Ovary (tissue), 9 donors: ENCODE data around the gene LRIG1. TPM values are rescaled to one million over a fixed set of nuclear protein-coding genes. Genes with fewer than 3 reads are reported as not detected.

Source experiments
- DNase-seq, 5 donors: peaks; one replicate each; pipeline ENCODE4 v3.0.0-alpha.2; 2019 to 2020
- H3K27ac ChIP-seq, 2 donors: fragments of 200-600 bp; one replicate each; pipeline versions ENCODE4 v1.5.1 to v1.8.0; 2019 to 2022
- H3K27me3 ChIP-seq: fragments of 200-600 bp; one replicate; pipeline ENCODE4 v1.8.0; 2022
- H3K36me3 ChIP-seq: fragments of 200-600 bp; sonication (generic); one replicate; pipeline ENCODE4 v1.5.1; 2019
- H3K4me1 ChIP-seq: one replicate; pipeline ENCODE4 v1.8.1; 2013; ENCODE audit warnings: mild to moderate bottlenecking, moderate library complexity; ENCODE audit not compliant: insufficient read depth
- H3K4me3 ChIP-seq: fragments of 200-600 bp; sonication (generic); one replicate; pipeline ENCODE4 v1.5.1; 2017
- H3K9me3 ChIP-seq, 2 donors: fragments of 200-600 bp in 1 of 2; sonication (generic) in 1 of 2; one replicate each; pipeline versions ENCODE4 v1.5.1 to v1.8.1; 2013 to 2019; ENCODE audit warnings: mild to moderate bottlenecking in 1 of 2, moderate library complexity in 1 of 2
- EP300 ChIP-seq: sonication (generic); formaldehyde crosslinking; IDR thresholded peaks from one replicate; pipeline ENCODE4 v1.6.1; 2017; ENCODE audit warnings: antibody characterized with exemption
- POLR2A ChIP-seq: fragments of 450-650 bp; IDR thresholded peaks from one replicate; pipeline ENCODE4 v1.6.1; 2017; ENCODE audit warnings: antibody characterized with exemption, mild to moderate bottlenecking, moderate library complexity
- WGBS, 3 donors: extraction: QIAGEN DNeasy Blood & Tissue Kit in 1 of 3; methylation state at CpG; one replicate each; pipeline versions ENCODE4 v1.1.5 to v1.1.7; 2013 to 2017; 5-methylcytosine and 5-hydroxymethylcytosine counted together
- intact Hi-C, 4 donors: fragments of 100-400 bp; cut with DNase I; formaldehyde crosslinking; loops; one replicate each; pipeline versions ENCODE4 v1.11.0 to v1.15.1; 2022 to 2023
- polyA plus RNA-seq, 2 donors: library from polyadenylated mRNA; stranded (reverse); fragments of 200-250 nt in 1 of 2; fragments of 350-450 nt in 1 of 2; fragmentation: Illumina TruSeq in 1 of 2; extraction: RNeasy Lipid Tissue Mini Kit (QIAGEN cat#74804) in 1 of 2; gene quantifications; one replicate each; pipeline ENCODE4 v1.2.3, GENCODE V29; 2013 to 2014
- total RNA-seq, 7 donors: library from RNA; depleted of rRNA in 2 of 7; stranded (reverse); fragments of >200 nt in 2 of 7; fragmentation: NEBNext Ultra II Directional in 3 of 7; extraction: Animal tissue kit (Norgen Biotek cat#: 25700) in 3 of 7; gene quantifications; one replicate each; pipeline versions ENCODE4 v1.1.0 to v1.2.4, GENCODE V29; 2016 to 2023
- TF ChIP-seq, protein P1 (sequence below), 3 donors: fragments of 450-650 bp in 2 of 3; fragments of 200-600 bp in 1 of 3; IDR thresholded peaks; one replicate each; pipeline versions ENCODE4 v1.5.1 to v1.8.0; 2016 to 2022; ENCODE audit warnings: antibody characterized with exemption in 3 of 3, mild to moderate bottlenecking in 1 of 3
- donor health status: DM: no; HTN: no; CAD: no; lungs with moderate emphysema.
- donor health status: DM: no; HTN: no; CAD: no.
- donor health status: Bipolar disorder and iron deficiency.
- donor health status: DM: yes; HTN: yes; CAD: no.
- donor health status: DM: no; HTN: no; CAD: no.
- donor health status: DM: yes; HTN: yes; CAD: no.

Gene LRIG1
- total and polyA plus RNA-seq, 9 donors = 29.1 to 64.8 (median 42.6) TPM

DNA sequence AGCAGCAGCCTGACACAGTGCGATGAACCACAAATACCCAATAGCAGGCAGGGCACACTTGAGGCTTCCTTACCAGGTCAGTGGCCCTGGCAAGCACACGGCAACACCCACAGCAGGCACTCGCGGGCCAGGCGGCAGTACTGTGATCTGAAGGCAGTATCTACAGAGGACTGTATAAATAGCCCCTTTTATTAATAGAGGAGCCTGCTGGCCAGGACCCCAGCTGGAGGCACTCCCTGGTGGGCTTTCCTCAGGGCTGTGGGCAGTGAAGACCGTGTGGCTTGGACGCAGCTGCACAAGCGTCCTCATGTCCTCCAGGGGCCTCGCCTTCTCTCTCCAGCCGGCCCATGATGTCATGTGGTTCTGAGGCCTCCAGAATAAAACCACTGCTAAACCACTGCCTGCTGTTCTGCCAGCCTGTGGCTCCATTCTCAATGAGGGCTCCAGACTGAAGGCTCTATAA, 44.1 kb downstream of the LRIG1 start:
- Histone ChIP-seq H3K4me1 (peaks cover 11% of the 10 kb centered on the region), H3K27ac (no peak overlapping the region), H3K27me3 (no peaks in the 10 kb centered on the region), H3K9me3 (no peaks in the 10 kb centered on the region), H3K36me3 (no peaks in the 10 kb centered on the region), H3K4me3 (no peak overlapping the region)
- no peak for TF ChIP-seq EP300
- TF ChIP-seq, protein P1, sequence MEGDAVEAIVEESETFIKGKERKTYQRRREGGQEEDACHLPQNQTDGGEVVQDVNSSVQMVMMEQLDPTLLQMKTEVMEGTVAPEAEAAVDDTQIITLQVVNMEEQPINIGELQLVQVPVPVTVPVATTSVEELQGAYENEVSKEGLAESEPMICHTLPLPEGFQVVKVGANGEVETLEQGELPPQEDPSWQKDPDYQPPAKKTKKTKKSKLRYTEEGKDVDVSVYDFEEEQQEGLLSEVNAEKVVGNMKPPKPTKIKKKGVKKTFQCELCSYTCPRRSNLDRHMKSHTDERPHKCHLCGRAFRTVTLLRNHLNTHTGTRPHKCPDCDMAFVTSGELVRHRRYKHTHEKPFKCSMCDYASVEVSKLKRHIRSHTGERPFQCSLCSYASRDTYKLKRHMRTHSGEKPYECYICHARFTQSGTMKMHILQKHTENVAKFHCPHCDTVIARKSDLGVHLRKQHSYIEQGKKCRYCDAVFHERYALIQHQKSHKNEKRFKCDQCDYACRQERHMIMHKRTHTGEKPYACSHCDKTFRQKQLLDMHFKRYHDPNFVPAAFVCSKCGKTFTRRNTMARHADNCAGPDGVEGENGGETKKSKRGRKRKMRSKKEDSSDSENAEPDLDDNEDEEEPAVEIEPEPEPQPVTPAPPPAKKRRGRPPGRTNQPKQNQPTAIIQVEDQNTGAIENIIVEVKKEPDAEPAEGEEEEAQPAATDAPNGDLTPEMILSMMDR (IDR thresholded peaks at IDR 0.05) = no peak
- no peak for TF ChIP-seq POLR2A
- DNase-seq = no peak
- intact Hi-C loops = no loop called here
- 83 to 92% (median 89%) methylated on average over 10 of the region's 10 CpGs for WGBS, 3 donors

DNA sequence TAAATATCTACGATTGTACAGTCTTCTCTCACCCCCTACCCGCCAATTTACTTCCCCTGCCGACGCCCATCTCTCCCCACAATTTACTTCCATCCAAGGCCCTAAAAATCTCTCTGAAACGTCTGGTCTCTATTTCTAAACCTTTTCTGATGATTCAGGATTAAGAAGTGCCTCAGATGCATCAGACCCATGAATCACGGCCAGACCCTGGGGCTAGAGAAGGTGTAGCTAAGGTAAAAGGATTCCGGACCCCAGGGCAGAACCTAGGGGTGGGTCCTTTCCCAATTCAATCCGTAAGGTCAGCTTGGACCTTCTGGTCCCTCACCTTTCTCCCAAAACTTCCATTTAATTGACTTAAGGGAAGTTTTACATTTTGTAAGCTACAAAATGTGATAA, 46.4 kb downstream of the LRIG1 start:
- H3K4me1 ChIP-seq = peaks cover 24% of the 10 kb centered on the region
- intact Hi-C loops = loop anchor here in 2 of 4 donors (5.0 kb wide), 2 partner anchors 33 to 43 kb away; no protein-coding TSS in a partner anchor
- TF ChIP-seq, protein P1 (IDR thresholded peaks at IDR 0.05) = no peak
- TF ChIP-seq EP300 = no peak
- TF ChIP-seq POLR2A = no peak
- H3K4me3 ChIP-seq = no peak overlapping the region
- no peaks in the 10 kb centered on the region for H3K27me3 ChIP-seq
- no peaks in the 10 kb centered on the region for H3K9me3 ChIP-seq
- H3K27ac ChIP-seq = no peak overlapping the region
- WGBS, 3 donors = 85 to 92% (median 89%) methylated on average over 8 of the region's 8 CpGs
- DNase-seq = no peak
- no peaks in the 10 kb centered on the region for H3K36me3 ChIP-seq

DNA sequence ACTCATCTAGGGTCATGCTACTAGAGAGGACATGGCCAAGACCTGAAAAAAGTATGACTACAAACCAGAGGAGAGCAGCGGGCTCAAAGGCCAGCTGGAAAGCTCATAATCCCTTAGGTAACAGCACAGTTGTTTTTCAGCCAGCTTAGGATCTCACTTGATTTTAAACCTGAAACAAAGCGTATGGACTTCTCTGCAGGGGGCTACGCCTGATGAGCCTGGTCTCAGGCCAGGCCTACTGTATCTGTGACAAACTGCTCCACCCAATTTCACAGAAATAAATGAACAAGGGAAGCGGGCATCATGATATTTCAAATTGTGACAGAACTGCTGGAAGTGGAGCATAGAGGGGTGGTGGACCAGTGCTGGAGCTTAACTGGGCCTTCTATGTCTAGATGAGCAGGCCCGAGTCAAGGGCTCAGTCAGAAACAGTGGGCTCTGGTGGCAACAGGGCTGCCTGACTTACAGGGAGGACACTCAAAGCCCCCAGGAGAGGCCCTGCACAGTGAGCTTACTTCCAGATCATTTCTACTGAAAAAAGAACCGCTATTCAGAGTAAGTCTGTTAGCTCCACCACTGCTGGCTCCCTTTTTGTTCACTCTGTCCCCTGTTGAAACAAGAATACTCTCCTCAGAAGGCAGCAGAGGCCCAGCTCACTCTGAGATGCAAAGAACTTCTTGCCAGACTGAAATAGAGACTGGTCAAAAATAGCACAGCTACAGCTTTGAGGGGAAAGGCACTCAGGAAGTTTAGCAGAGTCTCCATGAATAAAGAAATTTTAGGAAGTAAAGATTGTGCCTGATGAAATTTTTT, 47.0 kb downstream of the LRIG1 start:
- WGBS, 3 donors = 88 to 92% (median 89%) methylated on average over 6 of the region's 6 CpGs
- no peak overlapping the region for H3K27ac ChIP-seq
- H3K27me3 ChIP-seq = no peaks in the 10 kb centered on the region
- no peak for DNase-seq
- intact Hi-C loops = loop anchor here in 2 of 4 donors (5.0 kb wide), 2 partner anchors 33 to 43 kb away; no protein-coding TSS in a partner anchor
- no peaks in the 10 kb centered on the region for H3K36me3 ChIP-seq
- no peak overlapping the region for H3K4me3 ChIP-seq
- H3K4me1 ChIP-seq = peaks cover 28% of the 10 kb centered on the region
- TF ChIP-seq POLR2A (no peak), EP300 (no peak)
- TF ChIP-seq, protein P1 (IDR thresholded peaks at IDR 0.05) = no peak
- H3K9me3 ChIP-seq = no peaks in the 10 kb centered on the region

DNA sequence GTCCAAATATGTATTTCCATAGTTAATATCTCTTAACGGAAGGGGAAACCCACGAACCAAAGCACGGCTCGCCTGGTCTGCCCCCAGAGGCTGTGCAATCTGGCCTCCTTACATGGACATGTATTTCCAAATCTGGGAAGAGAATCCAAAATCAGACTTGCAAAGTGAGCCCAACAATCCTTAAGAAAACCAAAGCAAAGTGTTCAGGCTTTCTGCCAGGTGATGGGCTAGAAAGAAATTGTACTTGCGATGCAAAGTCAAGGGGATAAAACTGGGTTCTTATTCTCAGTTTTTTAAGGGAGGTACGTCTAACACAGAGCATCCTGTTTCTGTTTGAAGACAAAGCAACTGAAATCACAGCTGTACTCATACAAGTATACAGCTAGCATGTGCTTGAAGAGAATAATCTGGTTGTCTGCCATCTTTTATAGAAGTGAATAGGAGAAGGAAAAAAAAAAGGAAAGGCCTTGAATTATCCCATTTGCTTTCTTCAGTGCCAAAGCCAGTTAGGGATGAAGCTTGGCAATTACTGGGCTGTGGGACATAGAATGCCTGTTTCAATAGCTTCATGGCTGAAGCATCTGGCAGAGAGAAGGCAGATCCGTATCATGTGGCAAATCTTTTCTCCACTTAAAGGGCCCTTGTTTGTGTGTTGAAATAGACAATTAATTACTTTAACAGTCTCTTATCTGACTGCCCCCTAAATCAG, 48.4 kb downstream of the LRIG1 start:
- H3K36me3 ChIP-seq = no peaks in the 10 kb centered on the region
- no peaks in the 10 kb centered on the region for H3K9me3 ChIP-seq
- intact Hi-C loops = loop anchor here in 2 of 4 donors (5.0 kb wide), 2 partner anchors 35 to 45 kb away; no protein-coding TSS in a partner anchor
- WGBS, 3 donors = 6 to 10% (median 8%) methylated on average over 7 of the region's 7 CpGs
- peak overlapping the region in 1 of 2 donors; percentile 48 for H3K27ac ChIP-seq
- peaks cover 28% of the 10 kb centered on the region for H3K4me1 ChIP-seq
- no peak overlapping the region for H3K4me3 ChIP-seq
- no peaks in the 10 kb centered on the region for H3K27me3 ChIP-seq
- DNase-seq = peak in 3 of 5 donors; percentile 43 to 59 (median 55)
- no peak for TF ChIP-seq EP300
- TF ChIP-seq POLR2A = no peak
- TF ChIP-seq, protein P1 (IDR thresholded peaks at IDR 0.05) = no peak
